Caco-2 (cell line): Measurements from ENCODE around the gene IGFBP6. TPM values are rescaled to one million over a fixed set of nuclear protein-coding genes. Genes with fewer than 3 reads are reported as not detected.

ENCODE experiments used
- BruUV-seq: library from RNA; stranded (reverse); fragments of 400-500 nt; replicated peaks from 2 replicates; lab custom pipeline; 2021; lab: Mats Ljungman, UMichigan
- CTCF ChIA-PET: fragments of 300-600 bp; sonication (Branson Sonifier 250); formaldehyde crosslinking; loops from one replicate; lab custom pipeline; 2022; ENCODE audit warnings: antibody characterized with exemption; lab: Charles Lee
- POLR2A ChIA-PET: fragments of 300-600 bp; sonication (Branson Sonifier 250); formaldehyde crosslinking; loops from one replicate; lab custom pipeline; 2022; ENCODE audit warnings: antibody characterized with exemption; lab: Charles Lee
- DNase-seq, 2 experiments: peaks; one replicate each; pipeline versions ENCODE4 v3.0.0 to v3.0.0-alpha.2; 2020 to 2022
- H3K27me3 ChIP-seq: replicated peaks from 2 replicates; pipeline ENCODE4 v1.6.0; 2011; ENCODE audit warnings: low read length; ENCODE audit not compliant: control insufficient read depth, insufficient read depth
- H3K36me3 ChIP-seq: 2 replicates; pipeline ENCODE4 v1.5.1; 2011; ENCODE audit warnings: low read length; ENCODE audit not compliant: control insufficient read depth, insufficient read depth
- H3K4me1 ChIP-seq: fragments of 250-450 bp; sonication (Bioruptor Pico); 2 replicates; pipeline ENCODE4 v1.5.1; 2020; ENCODE audit warnings: mild to moderate bottlenecking
- H3K4me3 ChIP-seq: 2 replicates; pipeline ENCODE4 v1.5.1; 2011; ENCODE audit warnings: low read depth, mild to moderate bottlenecking, control low read depth, low read length
- H3K9me3 ChIP-seq: fragments of 250-450 bp; sonication (Bioruptor Pico); 2 replicates; pipeline ENCODE4 v1.5.1; 2020; ENCODE audit warnings: mild to moderate bottlenecking, moderate library complexity
- H3K27ac Mint-ChIP-seq: one replicate; pipeline ENCODE4 v1.8.0; 2022; ENCODE audit warnings: mixed read lengths; ENCODE audit not compliant: unreplicated experiment
- H3K27me3 Mint-ChIP-seq: one replicate; pipeline ENCODE4 v1.8.0; 2022; ENCODE audit warnings: mixed read lengths; ENCODE audit not compliant: insufficient read depth, unreplicated experiment
- H3K36me3 Mint-ChIP-seq: one replicate; pipeline ENCODE4 v1.8.0; 2022; ENCODE audit warnings: mild to moderate bottlenecking, mixed read lengths; ENCODE audit not compliant: insufficient read depth, unreplicated experiment
- H3K4me1 Mint-ChIP-seq: one replicate; pipeline ENCODE4 v1.8.0; 2022; ENCODE audit warnings: low read depth, mixed read lengths; ENCODE audit not compliant: unreplicated experiment
- H3K4me3 Mint-ChIP-seq: one replicate; pipeline ENCODE4 v1.8.0; 2022; ENCODE audit warnings: mild to moderate bottlenecking, moderate library complexity, mixed read lengths; ENCODE audit not compliant: unreplicated experiment
- H3K9me3 Mint-ChIP-seq: one replicate; pipeline ENCODE4 v1.8.0; 2022; ENCODE audit warnings: mixed read lengths; ENCODE audit not compliant: unreplicated experiment
- intact Hi-C: fragments of 100-400 bp; cut with micrococcal nuclease; formaldehyde crosslinking; loops from one replicate; pipeline ENCODE4 v1.10.0; 2022; ENCODE audit not compliant: unreplicated experiment
- total RNA-seq: library from RNA; stranded (reverse); gene quantifications from 2 replicates; pipeline ENCODE4 v1.2.3, GENCODE V29; 2022
- TF ChIP-seq, protein P1 (sequence below), 2 experiments: fragments of 200-600 bp in 1 of 2; IDR thresholded peaks; 1 replicate in 1 of 2; 2 replicates in 1 of 2; pipeline versions ENCODE4 v1.5.1 to v1.8.0; 2011 to 2022; ENCODE audit warnings: antibody characterized with exemption in 1 of 2, control low read depth in 1 of 2, inconsistent platforms in 1 of 2, low read depth in 1 of 2, low read length in 1 of 2, mild to moderate bottlenecking in 1 of 2, moderate library complexity in 1 of 2; ENCODE audit not compliant: insufficient read depth in 1 of 2, severe bottlenecking in 1 of 2, unreplicated experiment in 1 of 2

IGFBP6 gene
- total RNA-seq, 1 experiment from 2014 or later, result 34.7 TPM

DNA sequence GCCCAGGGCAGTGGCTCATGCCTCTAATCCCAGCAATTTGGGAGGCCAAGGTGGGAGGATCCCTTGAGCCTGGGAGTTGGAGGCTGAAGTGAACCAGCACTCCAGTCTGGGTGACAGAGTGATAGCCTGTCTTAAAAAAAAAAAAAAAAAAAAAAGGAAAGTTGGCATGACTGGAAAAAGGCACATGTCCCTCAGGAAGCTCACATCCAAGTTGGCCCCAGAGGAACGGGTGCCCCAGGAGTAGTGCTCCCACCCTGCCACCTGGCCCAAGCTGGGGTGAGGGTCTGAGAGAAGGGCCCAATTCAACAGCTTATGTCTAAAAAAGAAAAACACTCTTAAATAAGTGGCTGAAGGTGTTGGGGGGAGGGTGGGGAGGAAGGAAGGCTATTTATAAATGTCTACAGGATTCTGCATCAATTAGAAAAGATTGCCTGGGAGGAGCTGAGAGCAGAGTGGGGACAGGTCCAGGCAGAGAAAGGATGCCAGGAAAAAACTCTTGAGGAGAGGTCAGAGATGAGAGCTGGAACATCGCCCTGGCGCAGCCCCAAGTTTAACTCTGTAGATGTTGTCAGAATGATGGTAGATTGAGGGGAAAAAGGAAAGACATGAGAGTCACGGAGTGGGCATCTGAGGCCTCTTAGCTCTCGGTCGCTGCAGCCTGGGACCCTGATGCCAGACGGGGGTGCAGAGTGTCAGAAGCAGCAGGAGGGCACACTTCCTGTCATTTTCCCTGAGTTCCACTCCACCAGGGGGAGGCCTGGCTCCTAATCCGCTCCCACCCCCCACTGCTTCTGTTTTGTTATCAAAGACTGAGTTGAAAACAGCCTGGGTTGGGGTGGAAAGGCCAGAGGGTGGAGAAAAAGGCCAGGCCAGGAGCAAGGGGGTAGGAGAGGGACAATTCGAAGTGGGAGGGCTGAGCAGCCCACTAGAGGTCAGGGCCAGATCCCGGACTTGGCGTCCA is 25.6 kb upstream of the IGFBP6 start:
- TF ChIP-seq, protein P1, sequence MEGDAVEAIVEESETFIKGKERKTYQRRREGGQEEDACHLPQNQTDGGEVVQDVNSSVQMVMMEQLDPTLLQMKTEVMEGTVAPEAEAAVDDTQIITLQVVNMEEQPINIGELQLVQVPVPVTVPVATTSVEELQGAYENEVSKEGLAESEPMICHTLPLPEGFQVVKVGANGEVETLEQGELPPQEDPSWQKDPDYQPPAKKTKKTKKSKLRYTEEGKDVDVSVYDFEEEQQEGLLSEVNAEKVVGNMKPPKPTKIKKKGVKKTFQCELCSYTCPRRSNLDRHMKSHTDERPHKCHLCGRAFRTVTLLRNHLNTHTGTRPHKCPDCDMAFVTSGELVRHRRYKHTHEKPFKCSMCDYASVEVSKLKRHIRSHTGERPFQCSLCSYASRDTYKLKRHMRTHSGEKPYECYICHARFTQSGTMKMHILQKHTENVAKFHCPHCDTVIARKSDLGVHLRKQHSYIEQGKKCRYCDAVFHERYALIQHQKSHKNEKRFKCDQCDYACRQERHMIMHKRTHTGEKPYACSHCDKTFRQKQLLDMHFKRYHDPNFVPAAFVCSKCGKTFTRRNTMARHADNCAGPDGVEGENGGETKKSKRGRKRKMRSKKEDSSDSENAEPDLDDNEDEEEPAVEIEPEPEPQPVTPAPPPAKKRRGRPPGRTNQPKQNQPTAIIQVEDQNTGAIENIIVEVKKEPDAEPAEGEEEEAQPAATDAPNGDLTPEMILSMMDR (IDR thresholded peaks at IDR 0.05; ENCODE audit: insufficient read depth in 1 of 2, low read depth in 1 of 2, low read length in 1 of 2, severe bottlenecking in 1 of 2, unreplicated experiment in 1 of 2), result no peak
- ChIA-PET POLR2A (interaction anchor here (0.6 kb wide), 1 partner anchor 111 kb away, joined by 3 read pairs; no protein-coding TSS in a partner anchor), CTCF (interaction anchor here (0.6 to 0.7 kb wide), 2 partner anchors 27 to 46 kb away, joined by 3 read pairs; no protein-coding TSS in a partner anchor)
- Histone ChIP-seq H3K36me3 (no peaks in the 10 kb centered on the region; the same call in 1 of the 2 replicates), H3K9me3 (no peaks in the 10 kb centered on the region), H3K4me1 (no peaks in the 10 kb centered on the region), H3K4me3 (no peak overlapping the region), H3K27me3 (no peaks in the 10 kb centered on the region)
- H3K4me3 Mint-ChIP-seq, result no peak overlapping the region
- H3K27me3 Mint-ChIP-seq, result no peaks in the 10 kb centered on the region
- intact Hi-C loops, result no loop called here
- H3K36me3 Mint-ChIP-seq, result no peaks in the 10 kb centered on the region
- peaks cover 8% of the 10 kb centered on the region for H3K4me1 Mint-ChIP-seq
- H3K27ac Mint-ChIP-seq, result no peak overlapping the region
- H3K9me3 Mint-ChIP-seq, result no peaks in the 10 kb centered on the region
- BruUV-seq, result no TSS peak
- no peak for DNase-seq

DNA sequence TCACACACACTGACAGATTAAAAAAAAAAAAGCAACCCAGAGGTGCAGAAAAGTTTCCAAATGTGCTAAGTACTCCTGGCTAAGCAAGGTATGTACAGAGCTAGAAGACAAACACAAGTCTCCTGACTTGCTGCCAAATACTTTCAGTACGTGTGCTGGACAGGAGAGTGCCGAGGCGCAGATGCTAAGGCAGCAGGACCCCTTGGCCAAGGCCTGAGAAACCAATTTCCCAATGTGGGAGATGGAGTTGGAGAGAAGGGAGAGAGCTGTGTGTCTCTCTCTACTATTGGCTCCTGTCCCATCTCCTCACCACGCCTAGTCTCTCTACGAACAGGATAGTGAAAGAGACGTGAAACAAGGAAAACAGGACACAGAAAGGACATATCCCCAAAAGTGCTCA is 23.6 kb upstream of the IGFBP6 start:
- ChIA-PET CTCF (no interaction called here), POLR2A (no interaction called here)
- TF ChIP-seq, protein P1 (IDR thresholded peaks at IDR 0.05; ENCODE audit: insufficient read depth in 1 of 2, low read depth in 1 of 2, low read length in 1 of 2, severe bottlenecking in 1 of 2, unreplicated experiment in 1 of 2), result no peak
- H3K36me3 ChIP-seq, result no peaks in the 10 kb centered on the region; the same call in 1 of the 2 replicates
- no peaks in the 10 kb centered on the region for H3K9me3 Mint-ChIP-seq
- peaks cover 6% of the 10 kb centered on the region for H3K36me3 Mint-ChIP-seq
- H3K4me1 Mint-ChIP-seq, result peaks cover 8% of the 10 kb centered on the region
- H3K4me1 ChIP-seq, result peaks cover 4% of the 10 kb centered on the region; the same call in 1 of the 2 replicates
- no peak for DNase-seq
- H3K9me3 ChIP-seq, result no peaks in the 10 kb centered on the region
- BruUV-seq, result no TSS peak
- intact Hi-C loops, result no loop called here
- H3K27me3 ChIP-seq, result no peaks in the 10 kb centered on the region
- no peak overlapping the region for H3K4me3 ChIP-seq
- H3K27me3 Mint-ChIP-seq, result no peaks in the 10 kb centered on the region
- H3K4me3 Mint-ChIP-seq, result no peak overlapping the region
- H3K27ac Mint-ChIP-seq, result no peak overlapping the region

DNA sequence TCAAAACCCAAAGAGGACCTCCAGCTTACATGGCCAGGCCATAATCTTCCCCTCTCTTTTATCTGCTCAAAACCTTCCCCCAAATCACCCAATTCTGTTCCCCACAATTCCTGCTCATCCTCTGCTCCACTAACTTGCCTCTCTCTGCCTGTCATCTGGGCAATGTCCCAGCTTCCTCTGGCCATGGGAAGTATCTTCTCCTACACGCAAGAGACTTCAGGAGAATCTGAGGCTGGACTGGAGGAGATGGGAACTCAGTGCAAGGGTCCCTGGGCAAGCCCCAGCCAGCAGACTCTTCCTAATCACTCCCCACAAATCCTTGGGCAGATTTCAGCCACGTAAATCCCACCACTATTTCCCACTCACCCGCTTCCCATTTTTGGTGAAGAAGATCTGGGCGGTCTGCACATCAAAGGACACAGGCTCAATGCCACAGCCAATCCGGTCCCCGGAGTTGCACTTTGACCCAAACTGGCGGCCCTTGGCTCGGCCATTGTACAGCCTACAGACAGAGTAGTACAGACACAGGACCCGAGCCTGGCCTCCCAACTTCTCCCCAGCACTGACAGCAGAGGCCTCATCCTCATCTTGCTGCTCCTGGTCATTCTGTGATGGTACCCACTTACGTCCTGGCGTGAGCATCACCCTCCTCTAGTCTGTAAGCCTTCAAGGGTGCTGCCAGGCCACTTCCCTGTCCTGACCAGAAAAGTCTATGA is 23.0 kb upstream of the IGFBP6 start:
- intact Hi-C loops, result no loop called here
- H3K4me1 ChIP-seq, result peaks cover 4% of the 10 kb centered on the region; the same call in 1 of the 2 replicates
- Mint-ChIP-seq H3K4me3 (no peak overlapping the region), H3K27me3 (no peaks in the 10 kb centered on the region), H3K27ac (no peak overlapping the region), H3K9me3 (no peaks in the 10 kb centered on the region), H3K36me3 (peaks cover 11% of the 10 kb centered on the region), H3K4me1 (peaks cover 8% of the 10 kb centered on the region)
- ChIA-PET POLR2A (no interaction called here), CTCF (no interaction called here)
- H3K36me3 ChIP-seq, result no peaks in the 10 kb centered on the region; the same call in 1 of the 2 replicates
- BruUV-seq, result no TSS peak
- H3K27me3 ChIP-seq, result no peaks in the 10 kb centered on the region
- H3K9me3 ChIP-seq, result no peaks in the 10 kb centered on the region
- no peak for DNase-seq
- TF ChIP-seq, protein P1 (IDR thresholded peaks at IDR 0.05; ENCODE audit: insufficient read depth in 1 of 2, low read depth in 1 of 2, low read length in 1 of 2, severe bottlenecking in 1 of 2, unreplicated experiment in 1 of 2), result no peak
- H3K4me3 ChIP-seq, result no peak overlapping the region
